Trophoblast cell (in vitro differentiated cells and primary cell): ENCODE results near the gene PCBD1. TPM values are rescaled to one million over a fixed set of nuclear protein-coding genes. Genes with fewer than 3 reads are reported as not detected.

Source experiments
- DNase-seq, 2 donors: peaks; one replicate each; pipeline ENCODE4 v3.0.0-alpha.2; 2016
- H2AFZ ChIP-seq: 2 replicates; pipeline ENCODE4 v1.6.1; 2013; ENCODE audit warnings: low read length, moderate library complexity, mild to moderate bottlenecking; ENCODE audit not compliant: insufficient read depth, poor library complexity
- H2AK5ac ChIP-seq: 2 replicates; pipeline ENCODE4 v1.6.1; 2013; ENCODE audit warnings: mild to moderate bottlenecking, low read length
- H2BK120ac ChIP-seq: 2 replicates; pipeline ENCODE4 v1.6.1; 2013; ENCODE audit warnings: low read length, mild to moderate bottlenecking, moderate library complexity; ENCODE audit not compliant: insufficient read depth, poor library complexity
- H2BK12ac ChIP-seq: 2 replicates; pipeline ENCODE4 v1.6.1; 2013; ENCODE audit warnings: mild to moderate bottlenecking, low read length, moderate library complexity
- H2BK5ac ChIP-seq: 2 replicates; pipeline ENCODE4 v1.6.1; 2013; ENCODE audit warnings: low read length, low read depth, moderate library complexity, mild to moderate bottlenecking; ENCODE audit not compliant: poor library complexity
- H3K14ac ChIP-seq: 2 replicates; pipeline ENCODE4 v1.6.1; 2013; ENCODE audit warnings: mild to moderate bottlenecking, low read length
- H3K18ac ChIP-seq: 2 replicates; pipeline ENCODE4 v1.6.1; 2013; ENCODE audit warnings: mild to moderate bottlenecking, low read length
- H3K23ac ChIP-seq: 2 replicates; pipeline ENCODE4 v1.6.1; 2013; ENCODE audit warnings: low read length
- H3K27ac ChIP-seq: 2 replicates; pipeline ENCODE4 v1.5.1; 2013; ENCODE audit warnings: low read depth, mild to moderate bottlenecking, inconsistent platforms, low read length, moderate library complexity
- H3K27me3 ChIP-seq: 2 replicates; pipeline ENCODE4 v1.6.1; 2013; ENCODE audit warnings: inconsistent platforms, mild to moderate bottlenecking, low read length, moderate library complexity; ENCODE audit not compliant: insufficient read depth
- H3K36me3 ChIP-seq, 2 experiments: 1 replicate in 1 of 2; 2 replicates in 1 of 2; pipeline ENCODE4 v1.6.1; 2013; ENCODE audit warnings: low read length in 2 of 2, mild to moderate bottlenecking in 2 of 2, moderate library complexity in 1 of 2; ENCODE audit not compliant: insufficient read depth in 2 of 2, control insufficient read depth in 1 of 2
- H3K4ac ChIP-seq: 2 replicates; pipeline ENCODE4 v1.6.1; 2013; ENCODE audit warnings: low read depth, mild to moderate bottlenecking, low read length, moderate library complexity
- H3K4me1 ChIP-seq, 2 experiments: 1 replicate in 1 of 2; 2 replicates in 1 of 2; pipeline ENCODE4 v1.6.1; 2013; ENCODE audit warnings: low read length in 2 of 2, mild to moderate bottlenecking in 2 of 2, moderate library complexity in 1 of 2; ENCODE audit not compliant: insufficient read depth in 2 of 2, control insufficient read depth in 1 of 2
- H3K4me2 ChIP-seq: 2 replicates; pipeline ENCODE4 v1.6.1; 2013; ENCODE audit warnings: inconsistent platforms, mild to moderate bottlenecking, low read length, moderate library complexity
- H3K4me3 ChIP-seq: 2 replicates; pipeline ENCODE4 v1.5.1; 2013; ENCODE audit warnings: mild to moderate bottlenecking, low read depth, low read length, inconsistent platforms
- H3K79me1 ChIP-seq: one replicate; pipeline ENCODE4 v1.6.1; 2013; ENCODE audit warnings: low read length
- H3K79me2 ChIP-seq: 2 replicates; pipeline ENCODE4 v1.6.1; 2013; ENCODE audit warnings: low read length, mild to moderate bottlenecking; ENCODE audit not compliant: control insufficient read depth, insufficient read depth, poor library complexity
- H3K9ac ChIP-seq: 2 replicates; pipeline ENCODE4 v1.6.1; 2013; ENCODE audit warnings: mild to moderate bottlenecking, low read length
- H3K9me3 ChIP-seq: 2 replicates; pipeline ENCODE4 v1.6.1; 2013; ENCODE audit warnings: low read depth, mild to moderate bottlenecking, control low read depth, inconsistent platforms, low read length; ENCODE audit not compliant: insufficient read depth
- H4K12ac ChIP-seq: 2 replicates; pipeline ENCODE4 v1.6.1; 2013; ENCODE audit warnings: low read depth, mild to moderate bottlenecking, low read length, moderate library complexity
- H4K8ac ChIP-seq: 2 replicates; pipeline ENCODE4 v1.6.1; 2013; ENCODE audit warnings: low read depth, mild to moderate bottlenecking, low read length, moderate library complexity
- H4K91ac ChIP-seq: one replicate; pipeline ENCODE4 v1.6.1; 2013; ENCODE audit warnings: low read depth, mild to moderate bottlenecking, low read length, moderate library complexity
- WGBS: extraction: QIAGEN DNeasy Blood & Tissue Kit; methylation state at CpG from one replicate; pipeline ENCODE4 v1.1.7; 2013; ENCODE audit warnings: missing lambda C conversion rate; ENCODE audit not compliant: insufficient read length, insufficient coverage; ENCODE audit errors: extremely low coverage; 5-methylcytosine and 5-hydroxymethylcytosine counted together
- polyA plus RNA-seq: library from polyadenylated mRNA; stranded (reverse); fragments of 200-250 nt; gene quantifications from 2 replicates; pipeline ENCODE4 v1.2.3, GENCODE V29; 2013

The PCBD1 gene
- 32.4 and 34.1 TPM in 2 replicates for polyA plus RNA-seq

GRCh38 chr10:70887804-70888800 is at the start of gene PCBD1:
Gene PCBD1 (minus strand): TSS chr10:70888565. CDS start chr10:70888533, 32 bp downstream.
- no CpG with 5 or more reads among the region's 85 CpGs for WGBS
- Histone ChIP-seq H2AK5ac (no peak within 1 kb of the TSS), H3K4me1 (peaks cover 0 to 5% of the 10 kb centered on the region in 2 experiments), H3K18ac (peak within 1 kb of the TSS; percentile 76), H3K27me3 (no peaks in the 10 kb centered on the region), H3K27ac (no peak within 1 kb of the TSS), H3K9ac (peak within 1 kb of the TSS; percentile 60), H3K23ac (no peak within 1 kb of the TSS), H3K14ac (peak within 1 kb of the TSS; percentile 74), H3K79me1 (peaks cover 5% of the 10 kb centered on the region), H3K9me3 (no peaks in the 10 kb centered on the region), H2BK12ac (peak within 1 kb of the TSS; percentile 41), H3K4me2 (peak within 1 kb of the TSS; percentile 88), H3K4ac (peak within 1 kb of the TSS; percentile 49), H4K8ac (peak within 1 kb of the TSS; percentile 91), H3K79me2 (peaks cover 2% of the 10 kb centered on the region), H3K36me3 (peaks cover 4 to 7% of the 10 kb centered on the region in 2 experiments), H2BK120ac (peak within 1 kb of the TSS; percentile 70), H2BK5ac (no peak within 1 kb of the TSS), H2AFZ (peak within 1 kb of the TSS; percentile 80), H4K12ac (peak within 1 kb of the TSS; percentile 28), H4K91ac (peak within 1 kb of the TSS; percentile 79), H3K4me3 (peak within 1 kb of the TSS; percentile 74)
- DNase-seq = peak; percentile 58 to 74

DNA sequence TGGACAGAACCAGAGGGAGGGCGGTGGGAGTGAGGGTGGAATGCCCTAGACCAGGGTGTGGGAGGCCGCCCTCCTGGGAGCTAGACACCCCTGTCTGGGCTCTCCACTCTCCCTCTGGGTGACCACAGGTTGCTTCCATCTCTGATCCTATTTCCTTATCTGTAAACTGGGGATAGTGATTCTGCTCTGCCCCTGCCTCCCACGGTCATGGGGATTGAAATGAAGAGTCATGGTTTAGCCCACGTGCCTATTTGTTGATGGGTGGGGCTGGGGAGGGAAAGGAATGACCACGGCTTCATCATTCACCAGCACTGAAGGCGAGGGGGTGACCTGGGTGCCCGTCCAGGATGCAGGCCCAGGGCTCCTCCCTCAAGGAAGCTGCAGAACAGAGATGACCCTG is 49.3 kb upstream of the PCBD1 start:
- Histone ChIP-seq H3K36me3 (no peaks in the 10 kb centered on the region), H3K79me2 (no peaks in the 10 kb centered on the region), H3K27me3 (peaks cover 2% of the 10 kb centered on the region), H2AK5ac (no peak overlapping the region), H3K18ac (no peak overlapping the region), H3K4me2 (no peak overlapping the region), H3K23ac (no peak overlapping the region), H3K4me3 (no peak overlapping the region), H3K27ac (no peak overlapping the region), H3K4ac (no peak overlapping the region), H3K79me1 (no peaks in the 10 kb centered on the region), H2BK12ac (no peak overlapping the region), H3K9me3 (no peaks in the 10 kb centered on the region), H4K8ac (no peak overlapping the region), H2BK5ac (no peak overlapping the region), H2AFZ (no peak overlapping the region), H4K91ac (no peak overlapping the region), H3K14ac (no peak overlapping the region), H3K9ac (no peak overlapping the region), H4K12ac (no peak overlapping the region), H3K4me1 (no peaks in the 10 kb centered on the region), H2BK120ac (no peak overlapping the region)
- DNase-seq = no peak
- no CpG with 5 or more reads among the region's 7 CpGs for WGBS

DNA sequence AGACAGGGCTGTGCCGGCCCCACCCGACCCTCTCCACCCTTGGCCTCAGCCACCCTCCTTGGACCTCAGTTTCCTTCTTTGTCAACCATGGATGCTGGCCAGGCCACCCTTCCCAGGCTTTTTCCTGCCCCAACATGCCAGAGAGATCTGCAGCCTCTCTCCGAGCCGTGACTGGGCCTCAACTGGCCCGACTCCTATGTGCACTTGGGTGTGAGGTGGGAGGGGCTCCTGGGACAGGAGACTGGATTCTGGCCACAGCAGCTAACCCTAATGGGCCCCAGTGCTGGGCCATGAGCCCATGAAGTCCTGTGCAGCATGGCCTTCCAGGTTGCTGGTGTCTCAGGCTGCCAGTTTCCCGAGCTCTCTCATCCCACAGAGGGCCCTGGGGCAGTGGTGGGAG is 47.7 kb upstream of the PCBD1 start:
- Histone ChIP-seq H2BK120ac (no peak overlapping the region), H2BK12ac (no peak overlapping the region), H3K4me1 (no peaks in the 10 kb centered on the region), H2AK5ac (no peak overlapping the region), H3K9me3 (no peaks in the 10 kb centered on the region), H3K4me2 (no peak overlapping the region), H3K9ac (no peak overlapping the region), H3K18ac (no peak overlapping the region), H3K27me3 (peaks cover 2% of the 10 kb centered on the region), H4K8ac (no peak overlapping the region), H3K27ac (no peak overlapping the region), H2BK5ac (no peak overlapping the region), H3K14ac (no peak overlapping the region), H4K12ac (no peak overlapping the region), H3K23ac (no peak overlapping the region), H3K4me3 (no peak overlapping the region), H2AFZ (no peak overlapping the region), H3K4ac (no peak overlapping the region), H3K79me1 (no peaks in the 10 kb centered on the region), H3K79me2 (no peaks in the 10 kb centered on the region), H4K91ac (no peak overlapping the region), H3K36me3 (no peaks in the 10 kb centered on the region)
- WGBS = no CpG with 5 or more reads among the region's 6 CpGs
- DNase-seq = no peak

GRCh38 chr10:70935631-70936030 is 47.3 kb upstream of the PCBD1 start:
- Histone ChIP-seq H3K79me2 (no peaks in the 10 kb centered on the region), H4K91ac (no peak overlapping the region), H3K9ac (no peak overlapping the region), H3K9me3 (no peaks in the 10 kb centered on the region), H4K8ac (no peak overlapping the region), H3K4ac (no peak overlapping the region), H3K14ac (no peak overlapping the region), H4K12ac (no peak overlapping the region), H3K27me3 (no peaks in the 10 kb centered on the region), H3K36me3 (no peaks in the 10 kb centered on the region), H3K79me1 (no peaks in the 10 kb centered on the region), H3K4me3 (no peak overlapping the region), H3K4me2 (no peak overlapping the region), H2BK120ac (no peak overlapping the region), H3K27ac (no peak overlapping the region), H2BK5ac (no peak overlapping the region), H2AFZ (no peak overlapping the region), H2AK5ac (no peak overlapping the region), H2BK12ac (no peak overlapping the region), H3K18ac (no peak overlapping the region), H3K4me1 (no peaks in the 10 kb centered on the region), H3K23ac (no peak overlapping the region)
- no peak for DNase-seq
- WGBS = no CpG with 5 or more reads among the region's 10 CpGs
